ENCODE results near the gene BEND5.

Gene BEND5

GRCh38 chr1:48761986-48762385 lies 14.7 kb downstream of the BEND5 start:
- no peak for DNase-seq

- no peak for DNase-seq
Observed at GRCh38 chr1:48761411-48761810, 15.3 kb downstream of the BEND5 start.

- no peak for DNase-seq
Observed at GRCh38 chr1:48760857-48761256, 15.8 kb downstream of the BEND5 start.

- no peak for DNase-seq
Observed at GRCh38 chr1:48758976-48759375, 17.7 kb downstream of the BEND5 start.

- DNase-seq = no peak
Observed at GRCh38 chr1:48757363-48757762, 19.3 kb downstream of the BEND5 start.

- no peak for DNase-seq
Observed at GRCh38 chr1:48756683-48757316, 19.9 kb downstream of the BEND5 start.

GRCh38 chr1:48753293-48753692 lies 23.4 kb downstream of the BEND5 start:
- DNase-seq = no peak

- no peak for DNase-seq
Observed at GRCh38 chr1:48750109-48750508, 26.6 kb downstream of the BEND5 start.

- no peak for DNase-seq
Observed at GRCh38 chr1:48749068-48749467, 27.6 kb downstream of the BEND5 start.

GRCh38 chr1:48746906-48747305 lies 29.8 kb downstream of the BEND5 start:
- DNase-seq = no peak

GRCh38 chr1:48744032-48744431 lies 32.7 kb downstream of the BEND5 start:
- DNase-seq = no peak

GRCh38 chr1:48743480-48743879 lies 33.2 kb downstream of the BEND5 start:
- no peak for DNase-seq

- DNase-seq = no peak
Observed at GRCh38 chr1:48741380-48741779, 35.3 kb downstream of the BEND5 start.

GRCh38 chr1:48740621-48741020 lies 36.1 kb downstream of the BEND5 start:
- DNase-seq = no peak

- DNase-seq = no peak
Observed at GRCh38 chr1:48739091-48739490, 37.6 kb downstream of the BEND5 start.

GRCh38 chr1:48738356-48738755 lies 38.3 kb downstream of the BEND5 start:
- DNase-seq = no peak

GRCh38 chr1:48735796-48736195 lies 40.9 kb downstream of the BEND5 start:
- DNase-seq = no peak

GRCh38 chr1:48730164-48730910 lies 46.4 kb downstream of the BEND5 start:
- DNase-seq = no peak

- no peak for DNase-seq
Observed at GRCh38 chr1:48728584-48728983, 48.1 kb downstream of the BEND5 start.

GRCh38 chr1:48726557-48727215 lies 50.0 kb downstream of the BEND5 start:
- no peak for DNase-seq

GRCh38 chr1:48726139-48726538 lies 50.6 kb downstream of the BEND5 start:
- DNase-seq = no peak

- no peak for DNase-seq
Observed at GRCh38 chr1:48725341-48726046, 51.2 kb downstream of the BEND5 start.

- no peak for DNase-seq
Observed at GRCh38 chr1:48720929-48721328, 55.8 kb downstream of the BEND5 start.

- DNase-seq = no peak
Observed at GRCh38 chr1:48718705-48719104, 58.0 kb downstream of the BEND5 start.

Data from activated CD8-positive, alpha-beta memory T cell treated with anti-CD3 and anti-CD28 coated beads for 24 hours (primary cell).